Hepatocyte (in vitro differentiated cells): Measurements from ENCODE around the gene MAPK14.

Experiments
- CTCF ChIP-seq: fragments of 200-600 bp; sonication (generic); IDR thresholded peaks from 2 replicates; pipeline ENCODE4 v1.5.1; 2016; ENCODE audit warnings: antibody characterized with exemption, mild to moderate bottlenecking; ENCODE audit not compliant: poor library complexity
- EZH2 ChIP-seq: fragments of 200-600 bp; sonication (generic); IDR thresholded peaks from 2 replicates; pipeline ENCODE4 v1.6.1; 2016; ENCODE audit warnings: antibody characterized with exemption, mild to moderate bottlenecking, borderline replicate concordance
- EZH2phosphoT487 ChIP-seq: fragments of 200-600 bp; sonication (generic); IDR thresholded peaks from one replicate; pipeline ENCODE4 v1.6.1; 2018; ENCODE audit warnings: antibody characterized with exemption, mild to moderate bottlenecking, low read depth, moderate library complexity; ENCODE audit not compliant: unreplicated experiment, severe bottlenecking

- TF ChIP-seq CTCF (no peak), EZH2 (no peak), EZH2phosphoT487 (no peak)
These were observed 113.5 kb downstream of the MAPK14 start for GRCh38 chr6:36141091-36141490.
